GM18520 (cell line): ENCODE measurements around the gene GJC1.
"Not testable (repeated sequence)": the region's sequence is repeated elsewhere in the genome, so short reads cannot be mapped to it uniquely, and the experiment has no call there.

Source experiments
- ATAC-seq: cut with Tn5 transposase; IDR thresholded peaks from one replicate; pipeline ENCODE4 v1.9.1; 2021; ENCODE audit not compliant: unreplicated experiment

GJC1 gene

GRCh38 chr17:44846206-44846605, 16.1 kb upstream of the GJC1 start:
- ATAC-seq = no peak

- ATAC-seq = no peak
Observed at GRCh38 chr17:44844390-44844830, 14.3 kb upstream of the GJC1 start.

- ATAC-seq = no peak
Observed at GRCh38 chr17:44842748-44843147, 12.7 kb upstream of the GJC1 start.

GRCh38 chr17:44840936-44841335, 10.8 kb upstream of the GJC1 start:
- no peak for ATAC-seq

- no peak for ATAC-seq
Observed at GRCh38 chr17:44840274-44840673, 10.2 kb upstream of the GJC1 start.

GRCh38 chr17:44837196-44837595, 7.1 kb upstream of the GJC1 start:
- ATAC-seq = no peak

GRCh38 chr17:44832805-44833204, 2.7 kb upstream of the GJC1 start:
- no peak for ATAC-seq

- no peak for ATAC-seq
Observed at GRCh38 chr17:44831371-44831770, 1.3 kb upstream of the GJC1 start.

GRCh38 chr17:44830359-44831288, 537 bp upstream of the GJC1 start:
- no peak for ATAC-seq

- ATAC-seq = no peak
Observed at GRCh38 chr17:44828919-44829522, 1.1 kb downstream of the GJC1 start.

GRCh38 chr17:44827863-44828262, 2.2 kb downstream of the GJC1 start:
- no peak for ATAC-seq

- no peak for ATAC-seq
Observed at GRCh38 chr17:44826123-44826790, 3.8 kb downstream of the GJC1 start.

GRCh38 chr17:44825236-44825635, 4.9 kb downstream of the GJC1 start:
- ATAC-seq = not testable (repeated sequence)

- no peak for ATAC-seq
Observed at GRCh38 chr17:44820631-44821212, 9.4 kb downstream of the GJC1 start.

- not testable (repeated sequence) for ATAC-seq
Observed at GRCh38 chr17:44818508-44818907, 11.6 kb downstream of the GJC1 start.

- no peak for ATAC-seq
Observed at GRCh38 chr17:44812263-44812662, 17.8 kb downstream of the GJC1 start.

- not testable (repeated sequence) for ATAC-seq
Observed at GRCh38 chr17:44808656-44809388, 21.3 kb downstream of the GJC1 start.

GRCh38 chr17:44808156-44808555, 21.9 kb downstream of the GJC1 start:
- no peak for ATAC-seq

GRCh38 chr17:44807817-44808155, 22.3 kb downstream of the GJC1 start:
- no peak for ATAC-seq

- ATAC-seq = no peak
Observed at GRCh38 chr17:44807093-44807816, 22.8 kb downstream of the GJC1 start.
